Astrocyte (in vitro differentiated cells and primary cell): ENCODE data around the gene ZSWIM7. TPM values are rescaled to one million over a fixed set of nuclear protein-coding genes. Genes with fewer than 3 reads are reported as not detected.

Experiments used
- DNase-seq: peaks from one replicate; pipeline ENCODE4 v3.0.0-alpha.2; 2010; ENCODE audit warnings: low read depth
- FAIRE-seq: peaks from 2 replicates; lab custom pipeline; 2011; peaks lifted over from hg19 to GRCh38; lab: Jason Lieb, UNC
- H2AFZ ChIP-seq: 2 replicates; pipeline ENCODE4 v1.6.0; 2012; ENCODE audit warnings: low read depth, low read length, inconsistent platforms
- H3K27ac ChIP-seq: 2 replicates; pipeline ENCODE4 v1.5.1; 2011; ENCODE audit warnings: low read depth, low read length, inconsistent platforms
- H3K27me3 ChIP-seq: 2 replicates; pipeline ENCODE4 v1.6.0; 2011; ENCODE audit warnings: low read length, inconsistent platforms; ENCODE audit not compliant: insufficient read depth
- H3K36me3 ChIP-seq: 2 replicates; pipeline ENCODE4 v1.5.1; 2011; ENCODE audit warnings: low read length, inconsistent platforms; ENCODE audit not compliant: insufficient read depth
- H3K4me1 ChIP-seq: 2 replicates; pipeline ENCODE4 v1.5.1; 2011; ENCODE audit warnings: low read length, inconsistent platforms; ENCODE audit not compliant: insufficient read depth
- H3K4me2 ChIP-seq: 2 replicates; pipeline ENCODE4 v1.6.0; 2012; ENCODE audit warnings: low read length, inconsistent platforms
- H3K4me3 ChIP-seq: 2 replicates; pipeline ENCODE4 v1.5.1; 2011; ENCODE audit warnings: low read depth, mild to moderate bottlenecking, low read length, inconsistent platforms; ENCODE audit not compliant: insufficient read depth
- H3K79me2 ChIP-seq: 2 replicates; pipeline ENCODE4 v1.6.0; 2012; ENCODE audit warnings: mild to moderate bottlenecking, low read length, inconsistent platforms; ENCODE audit not compliant: insufficient read depth
- H3K9ac ChIP-seq: 2 replicates; pipeline ENCODE4 v1.6.0; 2012; ENCODE audit warnings: mild to moderate bottlenecking, low read length, inconsistent platforms
- H3K9me3 ChIP-seq: 2 replicates; pipeline ENCODE4 v1.5.1; 2012; ENCODE audit warnings: low read depth, mild to moderate bottlenecking, low read length, inconsistent platforms; ENCODE audit not compliant: insufficient read depth
- H4K20me1 ChIP-seq: 2 replicates; pipeline ENCODE4 v1.6.0; 2012; ENCODE audit warnings: low read length, inconsistent platforms; ENCODE audit not compliant: insufficient read depth
- H3K27ac Mint-ChIP-seq: one replicate; pipeline ENCODE4 v1.8.0; 2021; ENCODE audit warnings: mild to moderate bottlenecking, mixed read lengths; ENCODE audit not compliant: unreplicated experiment
- H3K27me3 Mint-ChIP-seq: one replicate; pipeline ENCODE4 v1.8.0; 2021; ENCODE audit warnings: low read depth, mixed read lengths; ENCODE audit not compliant: unreplicated experiment
- H3K36me3 Mint-ChIP-seq: one replicate; pipeline ENCODE4 v1.8.0; 2021; ENCODE audit warnings: low read depth, mixed read lengths; ENCODE audit not compliant: unreplicated experiment
- H3K4me1 Mint-ChIP-seq: one replicate; pipeline ENCODE4 v1.8.0; 2021; ENCODE audit warnings: low read depth, mixed read lengths; ENCODE audit not compliant: unreplicated experiment
- H3K4me3 Mint-ChIP-seq: one replicate; pipeline ENCODE4 v1.8.0; 2021; ENCODE audit warnings: mild to moderate bottlenecking, moderate library complexity, mixed read lengths; ENCODE audit not compliant: unreplicated experiment
- H3K9me3 Mint-ChIP-seq: one replicate; pipeline ENCODE4 v1.8.0; 2021; ENCODE audit warnings: mild to moderate bottlenecking, mixed read lengths; ENCODE audit not compliant: unreplicated experiment
- CTCF ChIP-seq: IDR thresholded peaks from 2 replicates; pipeline ENCODE4 v1.5.1; 2011; ENCODE audit warnings: low read depth, mild to moderate bottlenecking, inconsistent platforms, low read length, moderate library complexity; ENCODE audit not compliant: insufficient read depth
- EZH2 ChIP-seq: IDR thresholded peaks from 2 replicates; pipeline ENCODE4 v1.6.1; 2012; ENCODE audit warnings: mild to moderate bottlenecking, low read length, inconsistent platforms; ENCODE audit not compliant: insufficient read depth
- total RNA-seq: library from RNA; stranded (reverse); gene quantifications from 2 replicates; pipeline ENCODE4 v1.2.1, GENCODE V29; 2021

ZSWIM7 gene
- total RNA-seq, 1 donor from 2014 or later: 21.5 TPM

DNA sequence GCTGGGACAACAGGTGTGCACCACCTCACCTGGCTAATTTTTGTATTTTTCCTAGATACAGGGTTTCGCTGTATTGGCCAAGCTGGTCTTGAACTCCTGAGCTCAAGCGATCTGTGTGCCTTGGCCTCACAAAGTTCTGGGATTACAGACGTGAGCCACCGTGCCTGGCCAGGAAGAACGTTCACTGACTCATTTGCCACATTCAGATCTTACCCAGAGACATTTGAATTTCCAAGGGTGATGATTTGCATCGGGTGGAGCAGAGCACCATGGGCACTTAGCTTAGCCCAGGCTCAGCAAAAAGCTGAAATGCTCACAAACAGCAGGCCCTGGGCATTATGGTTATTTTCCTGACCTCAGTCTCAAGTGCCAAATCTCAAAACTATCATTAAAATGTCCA is 69.1 kb downstream of the ZSWIM7 start:
- H3K36me3 ChIP-seq: no peaks in the 10 kb centered on the region
- TF ChIP-seq EZH2: no peak
- TF ChIP-seq CTCF: no peak
- no peaks in the 10 kb centered on the region for H3K9me3 Mint-ChIP-seq
- no peak overlapping the region for H3K4me3 ChIP-seq
- H3K4me3 Mint-ChIP-seq: no peak overlapping the region
- H3K4me1 Mint-ChIP-seq: no peaks in the 10 kb centered on the region
- FAIRE-seq: no peak
- H3K36me3 Mint-ChIP-seq: no peaks in the 10 kb centered on the region
- no peak overlapping the region for H3K27ac Mint-ChIP-seq
- DNase-seq: no peak
- no peaks in the 10 kb centered on the region for H3K9me3 ChIP-seq
- no peaks in the 10 kb centered on the region for H4K20me1 ChIP-seq
- H3K27ac ChIP-seq: no peak overlapping the region
- H3K27me3 Mint-ChIP-seq: peaks cover 21% of the 10 kb centered on the region
- no peak overlapping the region for H2AFZ ChIP-seq
- H3K9ac ChIP-seq: no peak overlapping the region
- H3K4me1 ChIP-seq: no peaks in the 10 kb centered on the region
- peaks cover 2% of the 10 kb centered on the region for H3K27me3 ChIP-seq
- no peaks in the 10 kb centered on the region for H3K79me2 ChIP-seq
- H3K4me2 ChIP-seq: no peak overlapping the region

- Histone ChIP-seq H3K4me1 (no peaks in the 10 kb centered on the region), H3K4me2 (no peak overlapping the region), H3K27ac (no peak overlapping the region), H3K9ac (no peak overlapping the region), H4K20me1 (no peaks in the 10 kb centered on the region), H3K27me3 (peaks cover 2% of the 10 kb centered on the region), H3K79me2 (no peaks in the 10 kb centered on the region), H3K9me3 (no peaks in the 10 kb centered on the region), H2AFZ (no peak overlapping the region), H3K36me3 (no peaks in the 10 kb centered on the region), H3K4me3 (no peak overlapping the region)
- Mint-ChIP-seq H3K27ac (no peak overlapping the region), H3K4me1 (no peaks in the 10 kb centered on the region), H3K9me3 (no peaks in the 10 kb centered on the region), H3K27me3 (peaks cover 21% of the 10 kb centered on the region), H3K4me3 (no peak overlapping the region), H3K36me3 (no peaks in the 10 kb centered on the region)
- FAIRE-seq: no peak
- DNase-seq: no peak
- TF ChIP-seq CTCF: no peak
- no peak for TF ChIP-seq EZH2
Measured at GRCh38 chr17:15929941-15930340, 69.6 kb downstream of the ZSWIM7 start.

GRCh38 chr17:15928286-15928785 is 71.2 kb downstream of the ZSWIM7 start:
- H3K4me3 Mint-ChIP-seq: no peak overlapping the region

More at GRCh38 chr17:15928286-15928785, 71.2 kb downstream of the ZSWIM7 start:
- Histone ChIP-seq H3K4me3 (no peak overlapping the region), H3K4me2 (no peak overlapping the region), H2AFZ (no peak overlapping the region), H3K9me3 (no peaks in the 10 kb centered on the region), H3K9ac (no peak overlapping the region), H3K36me3 (no peaks in the 10 kb centered on the region), H4K20me1 (no peaks in the 10 kb centered on the region), H3K4me1 (no peaks in the 10 kb centered on the region), H3K27me3 (peaks cover 2% of the 10 kb centered on the region), H3K27ac (no peak overlapping the region), H3K79me2 (no peaks in the 10 kb centered on the region)
- Mint-ChIP-seq H3K4me1 (no peaks in the 10 kb centered on the region), H3K36me3 (no peaks in the 10 kb centered on the region), H3K9me3 (no peaks in the 10 kb centered on the region), H3K27ac (no peak overlapping the region), H3K27me3 (peaks cover 21% of the 10 kb centered on the region)
- FAIRE-seq (no peak), DNase-seq (no peak)
- no peak for TF ChIP-seq CTCF
- TF ChIP-seq EZH2: no peak

Other genes starting within 250 kb of the ZSWIM7 start
- 4.0 and 5.5 TPM in 2 replicates for gene ADORA2B, start 54.6 kb downstream of the ZSWIM7 start, total RNA-seq
- 21.9 and 25.7 TPM in 2 replicates for gene TTC19, start 120 bp upstream of the ZSWIM7 start, total RNA-seq
- gene NCOR1, start 215.8 kb upstream of the ZSWIM7 start, total RNA-seq: 119 and 121 TPM in 2 replicates
- 21.9 and 25.5 TPM in 2 replicates for gene PIGL, start 217.5 kb upstream of the ZSWIM7 start, total RNA-seq